WTC11 (cell line): ENCODE measurements around the gene SMNDC1. TPM values are rescaled to one million over a fixed set of nuclear protein-coding genes. Genes with fewer than 3 reads are reported as not detected.

Source experiments
- ATAC-seq: fragments of 200-7000 bp; cut with Tn5 transposase; 2 replicates; pipeline ENCODE4 v1.10.0; 2021; ENCODE audit warnings: mild to moderate bottlenecking, moderate library complexity
- CTCF ChIA-PET: fragments of 300-600 bp; sonication (Branson Sonifier 250); formaldehyde crosslinking; loops from one replicate; lab custom pipeline; 2021; ENCODE audit warnings: antibody characterized with exemption; lab: Charles Lee
- POLR2A ChIA-PET: fragments of 350-600 bp; sonication (Branson Sonifier 250); formaldehyde crosslinking; loops from one replicate; lab custom pipeline; 2021; ENCODE audit warnings: antibody characterized with exemption; lab: Charles Lee
- DNase-seq: peaks from one replicate; pipeline ENCODE4 v3.0.0; 2021; ENCODE audit warnings: low spot score
- H3K27ac Mint-ChIP-seq: 2 replicates; pipeline ENCODE4 v1.8.0; 2021; ENCODE audit warnings: mixed read lengths
- H3K27me3 Mint-ChIP-seq: 2 replicates; pipeline ENCODE4 v1.8.0; 2021; ENCODE audit warnings: low read depth, mild to moderate bottlenecking, moderate library complexity, mixed read lengths
- H3K36me3 Mint-ChIP-seq: 2 replicates; pipeline ENCODE4 v1.8.0; 2021; ENCODE audit warnings: mixed read lengths
- H3K4me1 Mint-ChIP-seq: 2 replicates; pipeline ENCODE4 v1.8.0; 2022; ENCODE audit warnings: mixed read lengths
- H3K4me3 Mint-ChIP-seq: 2 replicates; pipeline ENCODE4 v1.8.0; 2021; ENCODE audit warnings: mild to moderate bottlenecking, moderate library complexity, mixed read lengths
- H3K9me3 Mint-ChIP-seq: 2 replicates; pipeline ENCODE4 v1.8.0; 2021; ENCODE audit warnings: mixed read lengths
- CREB1 ChIP-seq: sonication (generic); formaldehyde crosslinking; IDR thresholded peaks from 2 replicates; pipeline ENCODE4 v1.8.0; 2023; ENCODE audit warnings: mild to moderate bottlenecking, missing genetic modification reagents
- CREM ChIP-seq: sonication (generic); formaldehyde crosslinking; IDR thresholded peaks from 2 replicates; pipeline ENCODE4 v1.8.1; 2022; ENCODE audit warnings: mild to moderate bottlenecking, missing genetic modification reagents, moderate library complexity
- CTCF ChIP-seq: fragments of 200-600 bp; IDR thresholded peaks from 2 replicates; pipeline ENCODE4 v1.8.0; 2022; ENCODE audit warnings: antibody characterized with exemption
- E2F5 ChIP-seq: sonication (generic); formaldehyde crosslinking; IDR thresholded peaks from 2 replicates; pipeline ENCODE4 v1.8.1; 2022; ENCODE audit warnings: mild to moderate bottlenecking, moderate library complexity, missing genetic modification reagents
- ELF4 ChIP-seq: sonication (generic); formaldehyde crosslinking; IDR thresholded peaks from 2 replicates; pipeline ENCODE4 v1.8.1; 2022; ENCODE audit warnings: low read depth, mild to moderate bottlenecking, moderate library complexity, missing genetic modification reagents
- EMX1 ChIP-seq: fragments of 250-450 bp; sonication (Bioruptor Pico); IDR thresholded peaks from 2 replicates; pipeline ENCODE4 v1.8.0; 2021; ENCODE audit warnings: mild to moderate bottlenecking
- ETV6 ChIP-seq: sonication (generic); formaldehyde crosslinking; IDR thresholded peaks from 2 replicates; pipeline ENCODE4 v1.8.1; 2022; ENCODE audit warnings: mild to moderate bottlenecking, missing genetic modification reagents
- MLX ChIP-seq: sonication (generic); formaldehyde crosslinking; IDR thresholded peaks from 2 replicates; pipeline ENCODE4 v1.8.1; 2023; ENCODE audit warnings: mild to moderate bottlenecking, missing genetic modification reagents, moderate library complexity
- MXD4 ChIP-seq: fragments of 250-450 bp; sonication (Bioruptor Pico); IDR thresholded peaks from 2 replicates; pipeline ENCODE4 v1.8.0; 2021; ENCODE audit warnings: mild to moderate bottlenecking, moderate library complexity, borderline replicate concordance
- NFATC4 ChIP-seq: fragments of 250-450 bp; sonication (Bioruptor Pico); IDR thresholded peaks from 2 replicates; pipeline ENCODE4 v1.9.0; 2021; ENCODE audit warnings: mild to moderate bottlenecking
- PREB ChIP-seq: sonication (generic); formaldehyde crosslinking; IDR thresholded peaks from 2 replicates; pipeline ENCODE4 v1.8.1; 2022; ENCODE audit warnings: mild to moderate bottlenecking, missing genetic modification reagents, moderate library complexity, borderline replicate concordance
- STAT6 ChIP-seq: sonication (generic); formaldehyde crosslinking; conservative IDR thresholded peaks from 2 replicates; pipeline ENCODE4 v1.8.1; 2023; ENCODE audit warnings: mild to moderate bottlenecking, low read depth, missing genetic modification reagents, moderate library complexity
- USF1 ChIP-seq: sonication (generic); formaldehyde crosslinking; IDR thresholded peaks from 2 replicates; pipeline ENCODE4 v1.8.0; 2022; ENCODE audit warnings: mild to moderate bottlenecking, missing genetic modification reagents
- ZMAT4 ChIP-seq: fragments of 250-450 bp; sonication (Bioruptor Pico); IDR thresholded peaks from 2 replicates; pipeline ENCODE4 v1.9.0; 2021; ENCODE audit warnings: mild to moderate bottlenecking
- ZNF121 ChIP-seq: sonication (generic); formaldehyde crosslinking; IDR thresholded peaks from 2 replicates; pipeline ENCODE4 v1.8.0; 2023; ENCODE audit warnings: missing genetic modification reagents
- ZNF232 ChIP-seq: sonication (generic); formaldehyde crosslinking; IDR thresholded peaks from 2 replicates; pipeline ENCODE4 v1.8.0; 2022; ENCODE audit warnings: mild to moderate bottlenecking, missing genetic modification reagents
- ZNF423 ChIP-seq: fragments of 250-450 bp; sonication (Bioruptor Pico); IDR thresholded peaks from 2 replicates; pipeline ENCODE4 v2.1.2; 2022; ENCODE audit warnings: mild to moderate bottlenecking, moderate library complexity
- ZNF512 ChIP-seq: sonication (generic); formaldehyde crosslinking; IDR thresholded peaks from 2 replicates; pipeline ENCODE4 v1.8.1; 2022; ENCODE audit warnings: missing genetic modification reagents, borderline replicate concordance
- total RNA-seq: library from RNA; stranded (reverse); gene quantifications from 3 replicates; pipeline ENCODE4 v1.2.3, GENCODE V29; 2021

Gene SMNDC1
- total RNA-seq, 1 experiment from 2014 or later, result 55.9 TPM

GRCh38 chr10:110284262-110284661 is 20.5 kb downstream of the SMNDC1 start (continued):
- TF ChIP-seq PREB, result no peak

GRCh38 chr10:110279407-110279986 is 25.2 kb downstream of the SMNDC1 start:
- no peaks in the 10 kb centered on the region for H3K27me3 Mint-ChIP-seq
- H3K4me3 Mint-ChIP-seq, result no peak overlapping the region
- H3K36me3 Mint-ChIP-seq, result peaks cover 6% of the 10 kb centered on the region
- H3K4me1 Mint-ChIP-seq, result peaks cover 12% of the 10 kb centered on the region
- ATAC-seq, result peak; percentile 64
- no peak for TF ChIP-seq ZNF423 (CRISPR knock-in tag)
- TF ChIP-seq EMX1 (CRISPR knock-in tag), result no peak
- no peak for TF ChIP-seq NFATC4 (CRISPR knock-in tag)
- no peak for TF ChIP-seq ZNF512 (CRISPR knock-in tag)
- TF ChIP-seq USF1 (CRISPR knock-in tag), result no peak
- TF ChIP-seq MLX (CRISPR knock-in tag), result no peak
- no peak for TF ChIP-seq ELF4 (CRISPR knock-in tag)
- no peak for TF ChIP-seq CREM (CRISPR knock-in tag)
- H3K9me3 Mint-ChIP-seq, result no peaks in the 10 kb centered on the region
- DNase-seq, result peak; percentile 20
- peak overlapping the region; percentile 45; the same call in 1 of the 2 replicates for H3K27ac Mint-ChIP-seq
- CTCF ChIA-PET, result interaction anchor here (0.9 to 3.2 kb wide), 7 partner anchors 19 to 395 kb away, joined by 3 to 19 read pairs (median 3); partner anchors contain the start of gene MXI1
- POLR2A ChIA-PET, result no interaction called here

GRCh38 chr10:110278562-110279406 is 25.9 kb downstream of the SMNDC1 start:
- Mint-ChIP-seq H3K36me3 (peaks cover 6% of the 10 kb centered on the region), H3K27ac (peak overlapping the region; percentile 45; the same call in 1 of the 2 replicates), H3K4me3 (no peak overlapping the region), H3K27me3 (no peaks in the 10 kb centered on the region), H3K4me1 (peaks cover 19% of the 10 kb centered on the region), H3K9me3 (no peaks in the 10 kb centered on the region)
- ATAC-seq (no peak), DNase-seq (no peak)
- CTCF ChIA-PET, result interaction anchor here (0.9 to 3.2 kb wide), 6 partner anchors 57 to 395 kb away, joined by 3 to 19 read pairs (median 6); partner anchors contain the start of gene MXI1
- POLR2A ChIA-PET, result no interaction called here
- no peak for TF ChIP-seq ZNF121
- no peak for TF ChIP-seq ZNF232 (CRISPR knock-in tag)
- TF ChIP-seq ZNF512 (CRISPR knock-in tag), result no peak
- no peak for TF ChIP-seq CREM (CRISPR knock-in tag)
- no peak for TF ChIP-seq MXD4 (CRISPR knock-in tag)
- no peak for TF ChIP-seq CREB1 (CRISPR knock-in tag)
- TF ChIP-seq CTCF, result no peak
- no peak for TF ChIP-seq E2F5
- TF ChIP-seq ETV6 (CRISPR knock-in tag), result no peak
- TF ChIP-seq STAT6, result no peak
- TF ChIP-seq ZMAT4 (CRISPR knock-in tag), result no peak
